Lower leg skin (tissue), 4 donors: ENCODE data around the gene GSC2. TPM values are rescaled to one million over a fixed set of nuclear protein-coding genes. Genes with fewer than 3 reads are reported as not detected.

ENCODE experiments used
- DNase-seq, 2 donors: peaks; one replicate each; pipeline ENCODE4 v3.0.0-alpha.2; 2019; ENCODE audit warnings: low spot score in 2 of 2
- H3K4me3 ChIP-seq: fragments of 200-600 bp; sonication (generic); 2 replicates; pipeline ENCODE4 v1.5.1; 2017; ENCODE audit warnings: mild to moderate bottlenecking, low read depth; ENCODE audit not compliant: poor library complexity, severe bottlenecking
- POLR2A ChIP-seq, 2 donors: fragments of 450-650 bp; IDR thresholded peaks; one replicate each; pipeline ENCODE4 v1.6.1; 2016 to 2017; ENCODE audit warnings: antibody characterized with exemption in 2 of 2, mild to moderate bottlenecking in 1 of 2, moderate library complexity in 1 of 2
- whole genome bisulfite sequencing, 2 donors: methylation state at CpG; one replicate each; pipeline ENCODE4 v1.1.5; 2018; 5-methylcytosine and 5-hydroxymethylcytosine counted together
- intact Hi-C: fragments of 100-400 bp; cut with DNase I; formaldehyde crosslinking; loops from one replicate; pipeline ENCODE4 v1.15.0; 2023; ENCODE audit warnings: low total_unique reads
- total RNA-seq, 4 donors: library from RNA; depleted of rRNA; stranded (reverse); fragments of >200 nt; gene quantifications; one replicate each; pipeline ENCODE4 v1.1.0, GENCODE V29; 2016
- TF ChIP-seq, protein P1 (sequence below), 3 donors: fragments of 450-650 bp; IDR thresholded peaks; one replicate each; pipeline ENCODE4 v1.5.1; 2016; ENCODE audit warnings: antibody characterized with exemption in 3 of 3, mild to moderate bottlenecking in 3 of 3, moderate library complexity in 2 of 3

The GSC2 gene
- total RNA-seq, 4 donors from 2014 or later = 0.42 to 2.6 TPM; not detected in 2

DNA sequence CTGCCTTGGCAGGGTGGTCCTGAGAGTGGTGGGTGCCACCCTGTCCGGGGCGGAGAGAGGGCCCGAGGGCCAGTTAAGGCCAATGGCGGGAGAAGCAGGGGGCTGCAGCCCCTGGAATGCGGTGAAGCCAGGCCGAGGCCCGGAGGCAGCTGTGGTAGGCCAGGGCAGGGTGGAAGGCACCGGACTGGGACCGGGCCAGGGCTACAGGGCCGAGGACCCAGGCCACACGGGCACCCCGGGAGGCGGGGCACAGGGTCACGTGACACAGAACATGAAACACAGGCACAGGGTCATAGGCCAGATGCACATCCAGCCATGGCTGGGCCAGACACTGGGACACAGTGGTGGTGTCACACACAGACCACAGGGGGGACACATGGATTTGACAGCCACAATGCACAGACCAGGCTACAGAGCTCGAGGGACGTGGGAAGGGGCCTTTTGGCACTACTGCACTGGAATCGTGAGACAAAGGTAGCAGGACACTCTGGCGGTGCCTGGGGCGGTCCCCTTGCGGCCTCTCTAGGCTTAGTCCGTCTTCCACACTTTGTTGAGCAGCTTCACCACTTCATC is 25.6 kb upstream of the GSC2 start:
- H3K4me3 ChIP-seq = no peak overlapping the region
- TF ChIP-seq, protein P1, sequence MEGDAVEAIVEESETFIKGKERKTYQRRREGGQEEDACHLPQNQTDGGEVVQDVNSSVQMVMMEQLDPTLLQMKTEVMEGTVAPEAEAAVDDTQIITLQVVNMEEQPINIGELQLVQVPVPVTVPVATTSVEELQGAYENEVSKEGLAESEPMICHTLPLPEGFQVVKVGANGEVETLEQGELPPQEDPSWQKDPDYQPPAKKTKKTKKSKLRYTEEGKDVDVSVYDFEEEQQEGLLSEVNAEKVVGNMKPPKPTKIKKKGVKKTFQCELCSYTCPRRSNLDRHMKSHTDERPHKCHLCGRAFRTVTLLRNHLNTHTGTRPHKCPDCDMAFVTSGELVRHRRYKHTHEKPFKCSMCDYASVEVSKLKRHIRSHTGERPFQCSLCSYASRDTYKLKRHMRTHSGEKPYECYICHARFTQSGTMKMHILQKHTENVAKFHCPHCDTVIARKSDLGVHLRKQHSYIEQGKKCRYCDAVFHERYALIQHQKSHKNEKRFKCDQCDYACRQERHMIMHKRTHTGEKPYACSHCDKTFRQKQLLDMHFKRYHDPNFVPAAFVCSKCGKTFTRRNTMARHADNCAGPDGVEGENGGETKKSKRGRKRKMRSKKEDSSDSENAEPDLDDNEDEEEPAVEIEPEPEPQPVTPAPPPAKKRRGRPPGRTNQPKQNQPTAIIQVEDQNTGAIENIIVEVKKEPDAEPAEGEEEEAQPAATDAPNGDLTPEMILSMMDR (IDR thresholded peaks at IDR 0.05) = no peak
- no peak for TF ChIP-seq POLR2A (IDR thresholded peaks at IDR 0.05)
- 68 to 78% methylated on average over 14 to 17 of the region's 21 CpGs for WGBS, 2 donors
- no peak for DNase-seq
- intact Hi-C loops = no loop called here

DNA sequence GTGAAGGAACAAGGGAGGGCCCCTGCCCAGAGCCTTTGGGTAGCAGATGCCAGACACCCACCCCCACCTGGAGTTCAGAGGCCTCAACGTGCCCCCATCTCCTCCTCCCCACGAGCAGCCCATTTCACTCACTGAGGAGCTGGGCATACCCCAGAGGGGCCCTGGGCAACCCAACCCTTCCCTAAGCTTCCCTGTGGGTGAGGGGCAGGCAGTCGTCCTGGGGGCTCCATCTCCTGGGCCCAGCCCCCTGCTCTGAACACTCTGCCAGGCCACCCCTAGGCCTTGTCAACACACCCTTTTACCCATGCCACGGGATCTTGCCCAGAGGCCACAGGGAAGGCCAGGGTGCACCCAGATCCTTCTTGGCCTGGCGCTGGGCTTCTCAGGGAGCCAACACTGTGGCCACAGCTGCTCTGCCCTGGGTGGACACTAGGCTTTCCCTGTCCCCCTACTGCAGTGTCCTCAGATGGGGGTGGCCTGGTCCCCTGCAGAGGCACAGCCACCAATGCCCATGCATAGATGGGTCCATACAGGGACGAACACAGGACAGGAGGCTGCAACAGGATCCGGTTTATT is 25.0 kb upstream of the GSC2 start:
- no peak for DNase-seq
- no peak overlapping the region for H3K4me3 ChIP-seq
- TF ChIP-seq, protein P1 (IDR thresholded peaks at IDR 0.05) = no peak
- no peak for TF ChIP-seq POLR2A (IDR thresholded peaks at IDR 0.05)
- 54 to 61% methylated on average over 3 to 7 of the region's 7 CpGs for whole genome bisulfite sequencing, 2 donors
- intact Hi-C loops = no loop called here

DNA sequence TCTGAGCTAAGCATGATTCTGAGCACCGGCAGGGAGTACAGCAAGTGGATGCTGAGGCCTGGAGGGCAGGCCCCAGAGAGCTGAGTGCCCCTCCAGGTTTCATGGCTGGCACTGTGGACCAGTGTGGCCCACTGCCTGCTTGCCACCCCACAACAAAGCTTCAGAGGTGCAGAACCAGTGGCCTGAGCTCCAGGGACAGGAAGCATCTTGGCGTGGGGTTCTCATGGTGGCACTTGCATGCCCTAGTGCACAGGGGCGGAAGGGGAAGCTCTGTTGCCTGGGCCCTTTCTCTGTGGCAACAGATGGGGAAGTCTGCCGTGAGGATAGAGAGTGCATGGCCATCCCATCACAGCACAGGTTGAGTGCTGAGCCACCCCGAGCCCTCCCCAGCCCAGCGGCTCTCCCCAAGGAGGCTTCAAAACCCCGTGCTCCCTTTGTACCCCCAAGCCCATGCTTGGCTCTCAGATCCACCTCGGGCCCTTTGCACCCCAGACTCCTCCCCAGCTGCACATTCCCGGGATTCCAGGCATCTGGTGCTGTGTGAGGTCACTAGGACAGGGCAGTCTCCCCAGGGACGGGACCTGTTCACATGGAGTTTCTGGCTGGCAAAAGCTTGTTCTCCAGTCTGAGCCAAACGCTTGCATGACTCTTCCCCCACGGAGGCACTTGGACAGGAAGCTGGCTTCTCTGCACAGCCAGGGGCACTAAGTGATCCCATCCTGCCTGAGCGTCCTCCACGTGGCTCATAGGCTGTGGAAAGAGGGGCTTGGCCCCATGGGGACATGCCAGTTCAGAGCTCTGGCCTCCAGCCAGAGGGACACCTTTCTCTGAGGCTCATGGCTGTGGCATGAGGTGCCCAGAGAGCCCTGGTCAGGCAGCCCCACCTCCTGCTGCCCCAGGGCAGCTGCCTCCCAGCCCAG is 24.3 kb upstream of the GSC2 start:
- TF ChIP-seq, protein P1 (IDR thresholded peaks at IDR 0.05) = no peak
- no peak for TF ChIP-seq POLR2A (IDR thresholded peaks at IDR 0.05)
- intact Hi-C loops = no loop called here
- DNase-seq = no peak
- 35 to 41% methylated on average over 10 to 14 of the region's 14 CpGs for WGBS, 2 donors
- H3K4me3 ChIP-seq = no peak overlapping the region

DNA sequence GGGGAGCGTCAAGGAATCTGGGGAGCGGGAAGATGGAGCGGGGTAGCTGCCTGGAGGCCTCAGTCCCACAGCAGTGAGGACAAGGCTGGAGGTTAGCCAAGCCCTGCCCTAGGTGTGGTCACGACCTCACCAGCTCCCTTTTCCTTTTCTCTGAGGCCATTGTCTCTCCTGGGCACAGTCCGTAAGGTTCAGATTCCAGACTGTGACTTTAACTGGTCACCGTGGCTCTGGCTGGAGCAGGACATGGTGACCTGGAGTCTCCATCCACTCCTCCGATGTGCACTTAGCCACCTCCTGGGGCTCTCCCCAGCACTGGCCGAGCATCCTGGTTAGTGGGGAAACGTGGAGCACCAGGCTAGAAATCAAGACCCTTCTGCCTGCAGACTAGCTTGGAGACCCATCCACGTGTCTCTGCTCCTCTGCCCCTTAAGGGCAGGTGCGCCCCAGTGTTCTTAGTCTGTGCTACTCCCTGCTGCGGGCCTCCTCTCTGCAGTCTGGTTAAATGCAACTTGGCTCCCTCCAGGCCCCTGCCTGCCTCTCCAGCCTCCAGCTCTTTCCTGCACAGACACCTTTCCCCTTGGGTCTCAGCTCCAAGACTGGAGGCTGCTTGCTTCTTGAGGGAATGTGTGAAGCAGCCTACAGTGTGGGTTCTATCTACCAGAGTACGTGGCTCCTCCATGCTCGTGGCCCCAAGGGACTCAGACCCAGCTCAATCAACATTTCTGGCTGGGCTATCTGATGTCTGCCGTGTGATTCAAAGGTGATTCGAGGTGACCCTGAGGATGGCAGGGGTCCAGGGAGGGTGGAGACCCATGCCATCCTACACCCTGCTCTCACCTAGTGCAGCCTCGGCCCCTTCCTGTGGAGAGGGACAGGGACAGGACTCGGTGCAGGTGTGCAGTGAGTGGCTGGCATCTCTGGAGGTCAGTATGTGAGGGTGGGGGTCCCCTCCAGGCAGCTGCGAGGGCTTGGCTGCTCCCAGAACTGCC is 23.2 kb upstream of the GSC2 start:
- TF ChIP-seq POLR2A (IDR thresholded peaks at IDR 0.05) = no peak
- TF ChIP-seq, protein P1 (IDR thresholded peaks at IDR 0.05) = no peak
- intact Hi-C loops = no loop called here
- no peak for DNase-seq
- no peak overlapping the region for H3K4me3 ChIP-seq
- WGBS, 2 donors = 59 to 63% methylated on average over 19 of the region's 19 CpGs
